GM18520 (cell line): ENCODE measurements around the gene SLC14A1.
A peak's percentile ranks its signal among the peaks of the same experiment; 100 is the strongest.
"Not testable (repeated sequence)": the region's sequence is repeated elsewhere in the genome, so short reads cannot be mapped to it uniquely, and the experiment has no call there.

Source experiments
- ATAC-seq: cut with Tn5 transposase; IDR thresholded peaks from one replicate; pipeline ENCODE4 v1.9.1; 2021; ENCODE audit not compliant: unreplicated experiment

Gene SLC14A1

GRCh38 chr18:45757005-45757404, 33.0 kb downstream of the SLC14A1 start:
- ATAC-seq: no peak

- not testable (repeated sequence) for ATAC-seq
Measured at GRCh38 chr18:45757644-45758043, 33.7 kb downstream of the SLC14A1 start.

GRCh38 chr18:45760462-45761036, 36.6 kb downstream of the SLC14A1 start:
- no peak for ATAC-seq

- ATAC-seq: no peak
Measured at GRCh38 chr18:45761512-45762114, 37.6 kb downstream of the SLC14A1 start.

- no peak for ATAC-seq
Measured at GRCh38 chr18:45764000-45764686, 40.2 kb downstream of the SLC14A1 start.

GRCh38 chr18:45765796-45766195, 41.8 kb downstream of the SLC14A1 start:
- ATAC-seq: no peak

GRCh38 chr18:45771587-45772480, 47.9 kb downstream of the SLC14A1 start:
- ATAC-seq: no peak

- no peak for ATAC-seq
Measured at GRCh38 chr18:45774065-45774521, 50.1 kb downstream of the SLC14A1 start.

GRCh38 chr18:45775241-45775676, 51.3 kb downstream of the SLC14A1 start:
- ATAC-seq: peak; percentile 41

GRCh38 chr18:45775743-45776142, 51.8 kb downstream of the SLC14A1 start:
- ATAC-seq: no peak

GRCh38 chr18:45777393-45777792, 53.4 kb downstream of the SLC14A1 start:
- ATAC-seq: no peak

GRCh38 chr18:45780568-45780967, 56.6 kb downstream of the SLC14A1 start:
- ATAC-seq: no peak

- no peak for ATAC-seq
Measured at GRCh38 chr18:45782662-45783061, 58.7 kb downstream of the SLC14A1 start.

GRCh38 chr18:45783097-45784075, 59.4 kb downstream of the SLC14A1 start:
- ATAC-seq: no peak

GRCh38 chr18:45785134-45785533, 61.2 kb downstream of the SLC14A1 start:
- no peak for ATAC-seq

- ATAC-seq: no peak
Measured at GRCh38 chr18:45786941-45787340, 63.0 kb downstream of the SLC14A1 start.

- no peak for ATAC-seq
Measured at GRCh38 chr18:45787346-45787745, 63.4 kb downstream of the SLC14A1 start.

GRCh38 chr18:45788861-45789260, 64.9 kb downstream of the SLC14A1 start:
- ATAC-seq: no peak

GRCh38 chr18:45792506-45793263, 68.7 kb downstream of the SLC14A1 start:
- no peak for ATAC-seq
